Superior temporal gyrus (tissue), 1 donor: Measurements from ENCODE around the gene TMEM220.

Experiments
- DNase-seq: peaks from one replicate; pipeline ENCODE4 v3.0.0-alpha.2; 2016; ENCODE audit errors: extremely low spot score

TMEM220 gene

GRCh38 chr17:10664571-10664970, 65.3 kb downstream of the TMEM220 start:
- DNase-seq: no peak
